ENCODE data around the gene FARP1.

Gene FARP1

DNA sequence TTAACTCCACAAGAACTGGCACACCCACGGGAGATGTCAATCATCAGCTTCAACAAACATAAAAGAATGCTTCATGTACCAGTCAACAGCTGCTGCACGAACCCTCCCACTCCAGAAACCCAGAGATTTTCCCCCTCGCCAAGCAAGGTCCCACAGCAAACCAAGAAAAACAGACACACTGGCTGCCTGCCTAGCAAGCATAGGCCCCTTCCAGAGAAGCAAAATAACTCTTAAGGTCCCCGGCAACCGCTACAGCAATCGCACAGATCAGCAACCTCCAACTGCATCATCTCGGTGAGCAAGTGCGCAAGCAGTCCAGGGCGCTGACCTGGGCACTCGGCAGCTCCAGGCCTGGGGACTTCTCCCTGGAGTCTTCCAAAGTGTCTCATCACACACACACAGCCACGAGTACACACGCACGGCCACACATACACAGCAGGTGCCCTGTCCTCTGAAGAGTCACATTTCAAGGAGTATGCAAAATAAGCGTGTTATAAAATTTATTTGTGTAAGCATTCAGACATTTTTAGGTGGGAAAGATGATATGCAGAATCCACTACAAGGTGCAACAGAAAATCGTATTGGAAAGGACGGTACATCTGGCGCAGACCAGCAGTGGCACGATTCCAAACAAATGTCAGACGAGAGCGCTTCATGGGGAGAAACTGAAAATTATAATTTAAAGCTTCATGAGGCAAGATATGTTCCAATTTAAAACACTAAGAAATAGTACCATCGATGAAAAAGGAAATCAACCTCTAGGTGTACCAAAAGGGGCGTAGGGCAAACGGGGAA, 309.0 kb downstream of the FARP1 start:
- peak; percentile 91 for FAIRE-seq

DNA sequence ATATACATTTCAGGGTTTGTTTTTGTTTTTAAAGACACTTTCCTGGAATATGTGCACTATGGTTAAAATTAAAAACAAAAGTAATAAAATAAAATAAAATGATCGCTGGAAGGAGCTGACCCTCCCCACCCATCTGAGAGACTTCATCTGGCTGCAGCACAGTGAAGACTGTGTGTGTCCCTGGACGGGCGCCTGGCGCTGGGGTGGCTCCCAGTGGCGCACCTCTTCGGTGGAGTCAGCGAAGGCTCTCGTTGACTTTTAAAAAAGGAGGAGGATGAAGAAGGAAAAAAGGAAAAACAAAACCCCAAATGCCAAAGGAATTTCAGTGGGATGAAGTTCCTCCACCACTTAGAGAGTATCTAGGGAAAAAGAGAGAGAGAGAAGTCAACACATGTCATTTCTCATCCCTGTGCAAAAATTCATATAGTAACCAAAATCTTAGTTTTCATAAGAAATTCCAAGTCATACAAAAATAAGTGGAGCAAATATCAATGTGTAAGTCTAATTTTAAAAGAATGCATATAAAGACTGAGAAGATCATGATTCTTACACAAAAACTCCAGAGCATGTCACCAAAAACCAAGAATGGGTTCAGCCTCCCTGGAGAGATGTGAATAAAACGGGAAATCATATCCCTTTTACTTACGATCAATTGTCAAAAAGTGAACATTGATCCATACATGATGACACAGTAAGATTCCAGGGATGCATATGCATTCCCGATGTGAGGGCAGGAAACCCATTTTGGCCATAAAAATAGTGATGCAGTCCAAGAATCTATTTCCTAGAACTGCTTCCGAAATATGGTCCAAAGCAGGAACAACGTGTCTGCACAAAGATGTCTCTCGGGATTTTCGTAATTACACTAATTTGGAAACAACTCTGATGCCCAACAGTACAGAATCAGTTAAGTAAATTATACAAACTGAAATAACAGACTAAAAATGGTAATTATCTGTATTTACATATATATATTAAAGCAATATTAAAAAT, 310.3 kb downstream of the FARP1 start:
- no peak for FAIRE-seq

DNA sequence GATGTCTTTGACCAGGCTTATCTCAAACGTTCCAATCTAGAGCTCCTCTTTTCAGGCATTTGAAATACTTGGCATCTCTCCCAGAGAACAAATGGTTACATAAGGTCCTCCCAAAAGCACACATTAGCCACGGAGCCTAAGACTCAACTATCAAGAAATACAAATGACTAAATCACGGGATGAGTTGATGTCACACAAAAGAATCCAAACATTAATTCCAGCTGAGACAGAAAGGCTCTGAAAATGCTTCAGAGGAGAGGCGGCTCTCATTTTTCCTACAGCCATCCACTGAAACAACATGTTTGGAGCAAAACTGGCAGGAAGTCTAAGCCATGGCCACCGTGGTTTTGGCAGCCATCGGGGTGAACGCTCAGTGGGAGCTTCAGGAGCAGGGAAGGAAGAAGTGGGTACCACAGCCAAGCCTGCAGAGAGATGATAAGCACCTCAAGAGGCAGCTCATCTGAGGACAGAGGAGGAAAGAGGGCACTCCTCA, 311.5 kb downstream of the FARP1 start:
- peak; percentile 88 for FAIRE-seq

DNA sequence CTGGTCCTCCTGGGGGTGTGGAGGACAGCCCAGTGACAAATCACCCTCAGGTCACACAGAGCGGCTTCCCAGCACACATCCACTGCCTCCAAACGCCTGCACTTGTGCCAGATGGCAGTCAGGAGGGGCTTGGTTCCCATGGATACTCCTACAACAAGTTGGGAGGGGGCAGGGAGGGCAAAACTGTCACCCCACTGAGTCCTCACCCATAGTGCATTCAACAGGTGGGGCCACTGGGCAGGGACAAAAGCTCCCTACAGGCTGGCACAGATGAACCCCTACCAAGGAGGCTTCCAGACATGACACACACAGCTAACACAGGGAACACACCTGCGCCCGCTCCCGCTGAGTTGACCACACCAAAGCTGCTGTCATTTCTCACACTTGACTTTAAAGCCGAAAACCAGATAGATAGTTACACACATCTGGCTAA, 313.5 kb downstream of the FARP1 start:
- no peak for FAIRE-seq

DNA sequence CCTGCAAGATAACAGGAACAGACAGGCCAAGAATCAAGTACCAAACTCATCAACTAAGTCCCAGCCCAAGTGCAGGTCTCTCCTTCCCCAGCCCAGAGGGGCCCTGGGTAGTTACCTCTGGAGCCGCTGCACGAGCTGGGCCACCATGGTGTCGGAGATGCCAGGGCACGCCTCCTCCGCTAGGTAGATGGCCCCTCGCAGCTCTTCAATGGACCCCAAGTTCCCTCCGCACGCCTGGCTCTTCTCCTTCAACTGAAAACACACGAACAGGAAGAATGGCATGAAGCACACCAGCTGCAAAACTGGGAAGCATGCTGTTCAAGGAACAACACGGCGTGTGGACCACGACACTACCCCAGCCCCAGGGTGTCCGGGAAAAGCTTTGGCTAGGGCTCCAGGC, 314.2 kb downstream of the FARP1 start:
- FAIRE-seq = no peak

DNA sequence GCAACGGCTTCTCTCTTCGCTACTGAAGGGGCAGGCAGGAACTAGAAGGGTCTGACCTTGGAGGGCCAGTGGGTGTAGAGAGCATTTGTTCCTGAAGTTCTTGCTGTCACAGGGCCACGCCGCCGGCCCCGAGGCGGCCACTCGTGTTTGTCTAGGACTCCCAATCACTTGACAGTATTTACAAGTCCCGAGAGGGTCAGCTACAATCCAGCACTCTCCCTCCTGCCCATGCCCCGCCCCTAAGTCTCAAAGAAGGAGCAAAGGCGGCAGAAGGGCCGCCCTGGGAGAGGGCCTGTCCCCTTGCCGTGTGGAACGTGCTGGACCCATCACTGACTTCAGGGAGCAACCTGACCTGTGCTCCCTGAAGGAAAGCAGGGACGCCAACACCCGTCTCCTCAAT, 315.5 kb downstream of the FARP1 start:
- no peak for FAIRE-seq

DNA sequence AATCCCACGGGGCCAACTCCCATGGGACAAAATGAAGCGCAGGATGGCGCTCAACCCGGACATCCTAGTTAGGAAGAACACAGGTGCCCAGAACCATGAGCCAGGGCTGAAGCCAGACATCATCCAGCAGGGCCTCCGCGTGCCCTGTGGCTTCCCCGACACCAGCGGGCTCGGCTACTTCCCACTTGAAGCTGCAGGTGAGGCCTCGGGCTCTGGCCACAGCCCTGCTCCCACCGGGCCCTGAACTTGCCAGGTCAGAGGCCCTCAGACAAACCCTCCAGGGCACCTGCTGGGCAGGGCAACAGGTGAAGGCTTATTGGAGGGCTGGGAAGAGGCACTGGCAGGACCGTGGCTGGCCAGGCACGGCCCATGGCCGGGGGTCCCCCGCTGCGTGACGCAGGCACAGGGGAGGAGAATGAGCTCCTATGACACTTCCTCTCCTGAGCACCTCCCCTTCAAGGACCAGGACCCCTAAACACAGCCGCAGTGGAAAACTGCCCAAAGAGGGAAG, 316.3 kb downstream of the FARP1 start:
- no peak for FAIRE-seq

DNA sequence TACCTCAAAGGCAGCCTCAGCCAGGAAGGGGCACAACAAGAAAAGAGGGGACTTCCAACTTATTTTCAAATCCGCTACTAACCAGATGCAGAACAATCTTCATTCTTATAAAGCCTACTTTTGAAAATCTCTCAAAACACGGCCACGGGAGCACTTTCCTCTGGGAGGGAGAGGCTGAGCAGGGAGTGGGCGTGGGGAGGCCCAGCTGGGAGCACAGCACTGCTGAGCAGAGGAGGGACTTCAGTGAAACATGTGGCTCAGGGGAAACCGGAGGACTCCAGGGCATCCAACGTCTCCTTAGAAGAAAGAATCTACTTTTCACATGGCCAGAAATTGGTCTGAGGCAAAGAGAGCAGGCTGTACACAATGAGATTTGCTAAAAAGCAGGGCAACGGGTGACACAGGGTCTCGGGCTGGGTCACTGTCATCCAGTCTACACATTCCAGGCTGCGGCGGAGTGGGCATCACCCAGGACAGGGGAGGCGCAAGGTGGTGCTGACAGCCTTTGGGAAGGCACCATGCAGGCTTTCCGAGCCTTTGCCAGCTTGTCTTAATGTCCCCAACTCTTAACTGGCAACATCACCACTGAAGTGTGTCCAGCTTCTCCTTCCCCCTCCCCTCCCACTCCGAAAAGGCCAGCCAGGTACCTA, 317.0 kb downstream of the FARP1 start:
- FAIRE-seq = no peak

DNA sequence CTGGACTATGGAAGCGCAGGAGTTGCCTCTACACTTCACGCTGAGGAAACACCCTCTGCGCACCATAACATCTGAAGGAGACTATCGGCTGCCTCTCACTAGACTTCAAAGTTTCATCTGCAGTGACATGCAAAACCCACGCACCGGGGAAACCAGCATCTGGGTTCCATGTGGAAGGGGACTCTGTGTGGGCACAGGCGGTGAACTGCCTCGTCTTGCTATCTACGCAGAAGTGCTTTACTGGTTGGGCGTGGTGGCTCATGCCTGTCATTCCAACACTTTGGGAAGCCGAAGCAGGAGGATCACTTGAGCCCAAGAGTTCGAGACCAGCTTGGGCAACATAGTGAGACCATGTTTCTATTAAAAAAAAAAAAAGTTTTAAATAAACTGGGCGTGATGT, 317.6 kb downstream of the FARP1 start:
- FAIRE-seq = no peak

DNA sequence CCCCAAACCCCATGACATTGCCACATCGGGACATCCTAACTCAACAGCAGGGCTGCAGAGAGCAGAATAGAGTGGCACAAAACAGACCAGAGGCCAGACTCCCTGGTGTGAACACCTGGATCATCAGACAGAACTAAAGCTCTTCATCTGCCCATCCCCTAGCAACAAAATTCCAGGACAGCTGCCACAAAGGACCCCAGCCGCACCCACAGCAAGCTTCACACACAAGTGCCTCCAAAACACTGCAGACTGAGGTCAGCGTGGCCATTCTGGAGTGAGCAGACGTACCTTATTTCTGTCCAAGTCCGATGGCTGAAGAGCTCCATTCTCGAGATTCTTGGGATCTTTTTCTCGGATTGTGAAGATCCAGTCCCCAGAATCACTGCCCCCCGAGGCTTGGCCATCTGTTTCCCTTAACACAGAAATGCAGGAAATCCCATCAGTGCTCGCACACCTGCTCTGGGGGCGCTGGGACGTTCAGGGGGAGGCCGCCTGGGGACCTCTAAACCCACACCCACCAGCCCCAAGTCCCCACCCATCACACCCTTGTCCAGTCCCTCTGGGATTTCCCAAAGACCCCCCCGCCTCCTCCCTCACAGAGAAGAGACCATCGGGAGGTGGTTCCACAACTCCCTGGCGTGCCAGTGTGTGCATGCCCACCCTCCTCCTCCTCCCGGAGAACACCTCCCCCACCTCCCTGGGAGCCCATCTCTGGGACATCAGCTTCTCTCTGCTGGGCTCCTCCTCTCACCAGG, 318.8 kb downstream of the FARP1 start:
- FAIRE-seq = no peak

DNA sequence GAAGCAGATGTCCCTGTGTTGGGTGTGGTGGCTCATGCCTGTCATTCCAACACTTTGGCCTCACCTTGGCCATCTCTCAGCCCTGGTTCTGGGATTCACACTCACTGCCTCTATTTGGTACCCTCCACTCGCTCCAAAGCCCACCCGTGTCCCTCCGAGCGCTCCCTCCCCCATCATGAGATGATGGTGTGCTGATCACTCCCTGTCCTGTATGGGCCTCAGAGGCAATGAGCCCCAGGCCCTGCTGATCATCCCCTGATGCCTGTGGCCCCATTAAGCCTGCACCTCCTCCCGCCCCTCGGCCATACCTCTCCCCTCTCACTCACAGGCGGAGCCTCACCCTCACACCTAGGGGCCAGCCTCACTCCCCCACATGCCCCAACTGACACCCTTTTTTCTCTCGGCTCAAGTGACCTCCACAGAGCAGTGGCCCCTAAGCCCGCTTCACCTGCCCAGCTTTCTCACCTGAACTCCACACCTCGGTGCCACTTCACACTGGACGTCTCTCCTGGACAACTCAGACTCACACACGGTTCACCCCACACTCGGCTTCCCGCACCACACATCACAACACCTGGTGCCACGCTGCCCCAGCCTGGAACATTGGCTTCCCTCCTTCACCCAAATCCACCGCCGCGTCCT, 319.5 kb downstream of the FARP1 start:
- no peak for FAIRE-seq

DNA sequence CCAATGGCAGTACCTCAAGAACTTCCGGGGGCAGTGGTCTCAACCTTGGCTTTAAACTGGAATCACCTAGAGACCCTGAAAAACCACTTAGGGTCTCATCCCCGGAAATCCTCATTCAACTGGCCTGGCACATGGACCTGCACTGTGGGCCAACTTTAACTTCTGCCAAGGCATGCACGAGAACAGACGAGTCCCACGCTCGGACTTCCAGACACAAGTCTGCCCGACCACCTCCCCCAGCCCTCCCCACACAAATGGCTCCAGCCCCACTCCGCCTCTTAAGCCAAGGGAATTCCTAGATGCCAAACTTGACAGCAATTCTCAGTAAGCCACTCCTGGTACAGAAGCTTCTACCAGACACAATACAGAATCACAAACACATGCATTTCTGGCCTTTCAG, 320.1 kb downstream of the FARP1 start:
- no peak for FAIRE-seq

DNA sequence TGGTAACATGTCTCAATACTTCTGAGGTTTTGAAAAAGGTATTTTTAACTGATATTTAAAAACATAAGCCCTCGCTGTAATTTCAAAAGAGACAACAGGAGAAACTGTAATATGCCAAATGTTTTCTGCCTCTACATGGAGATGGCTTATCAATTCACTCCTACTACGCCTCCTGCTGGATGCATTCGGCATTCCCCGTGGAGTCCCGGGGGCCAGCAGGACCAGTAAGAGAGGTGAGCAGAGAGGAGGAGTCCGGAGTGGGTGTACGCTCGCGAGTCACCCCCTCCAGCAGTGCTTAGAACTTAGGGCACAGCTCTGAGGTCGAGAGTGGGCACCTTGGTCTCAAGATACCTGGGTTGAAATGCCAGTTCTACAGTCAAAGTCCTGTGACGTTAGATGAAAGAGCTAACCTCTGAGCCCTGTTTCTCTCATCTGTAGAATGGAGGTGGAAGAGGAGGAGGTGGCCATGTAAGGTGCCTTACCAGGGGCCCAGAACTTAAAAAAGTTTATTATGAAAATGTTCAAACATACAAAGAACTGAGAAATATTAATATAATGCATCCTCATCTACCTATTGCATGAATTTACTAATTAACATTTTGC, 323.8 kb downstream of the FARP1 start:
- FAIRE-seq = no peak

DNA sequence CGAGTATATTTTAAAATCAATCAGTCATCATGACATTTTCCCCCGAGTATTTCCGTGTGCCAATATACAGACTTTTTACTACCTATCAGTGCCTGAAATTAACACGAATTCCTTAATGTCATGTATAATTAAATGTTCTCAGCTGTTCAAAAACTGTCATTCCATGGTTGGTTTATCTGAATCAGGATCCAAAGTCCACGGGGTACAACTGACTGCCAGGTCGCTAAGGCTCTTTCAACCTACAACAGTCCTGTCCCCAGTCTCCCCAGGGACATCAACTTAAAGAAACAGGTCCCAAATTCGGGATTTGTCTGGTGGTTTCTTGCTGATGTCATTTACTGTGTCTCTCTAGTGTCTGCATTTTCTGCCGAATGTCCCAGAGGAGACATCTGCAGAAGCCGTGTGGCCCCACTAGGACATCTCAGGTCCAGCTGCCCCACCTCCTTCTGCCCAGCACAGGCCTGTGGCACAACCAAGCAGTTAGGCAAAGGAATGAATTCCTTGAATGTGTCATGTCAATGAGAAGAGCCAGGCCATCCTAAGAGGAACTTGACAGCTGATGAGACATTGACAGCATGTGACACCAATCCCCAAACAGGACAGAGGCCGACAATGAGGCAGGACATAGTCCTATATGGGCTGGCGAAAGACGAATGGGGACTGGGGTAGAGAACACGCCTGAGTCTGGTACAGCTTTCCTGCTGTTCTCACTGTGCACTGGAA, 324.5 kb downstream of the FARP1 start:
- peak; percentile 58 for FAIRE-seq

DNA sequence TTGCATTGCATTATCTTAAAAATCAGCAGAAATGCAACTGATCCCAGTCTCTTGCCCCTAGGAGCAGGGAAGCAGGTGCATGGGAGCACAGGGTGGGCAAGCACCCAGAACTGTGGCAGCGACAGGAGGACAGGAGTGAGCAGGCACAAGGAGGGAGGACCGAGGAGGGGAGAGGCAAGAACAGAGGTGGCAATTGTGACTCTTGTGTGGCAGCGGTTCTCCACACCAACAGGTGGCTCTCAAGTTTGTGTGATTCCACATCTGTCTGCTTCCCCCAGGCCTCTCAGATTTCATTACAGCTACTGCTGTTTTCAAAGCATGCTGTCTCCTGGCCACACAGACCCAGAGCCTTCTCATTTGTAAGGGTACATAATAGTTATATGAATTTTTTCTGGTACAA, 325.5 kb downstream of the FARP1 start:
- no peak for FAIRE-seq

DNA sequence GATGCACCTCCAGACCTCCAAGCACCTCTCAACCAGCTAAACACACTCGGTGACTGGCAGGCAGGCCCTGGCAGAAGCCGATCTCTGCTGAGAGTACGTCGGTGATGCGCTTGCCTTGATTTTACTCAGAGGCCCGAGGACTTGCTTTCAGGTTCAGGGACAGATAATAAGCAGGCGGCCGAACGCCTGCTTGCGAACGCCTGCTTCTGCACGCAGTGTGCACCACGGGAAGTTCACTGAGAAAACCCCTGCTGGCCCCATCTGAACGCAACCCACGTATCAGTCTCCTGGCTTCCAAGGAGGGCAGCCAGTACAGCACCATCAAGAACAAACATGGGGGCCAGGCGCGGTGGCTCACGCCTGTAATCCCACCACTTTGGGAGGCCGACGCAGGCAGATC, 326.0 kb downstream of the FARP1 start:
- FAIRE-seq = no peak

DNA sequence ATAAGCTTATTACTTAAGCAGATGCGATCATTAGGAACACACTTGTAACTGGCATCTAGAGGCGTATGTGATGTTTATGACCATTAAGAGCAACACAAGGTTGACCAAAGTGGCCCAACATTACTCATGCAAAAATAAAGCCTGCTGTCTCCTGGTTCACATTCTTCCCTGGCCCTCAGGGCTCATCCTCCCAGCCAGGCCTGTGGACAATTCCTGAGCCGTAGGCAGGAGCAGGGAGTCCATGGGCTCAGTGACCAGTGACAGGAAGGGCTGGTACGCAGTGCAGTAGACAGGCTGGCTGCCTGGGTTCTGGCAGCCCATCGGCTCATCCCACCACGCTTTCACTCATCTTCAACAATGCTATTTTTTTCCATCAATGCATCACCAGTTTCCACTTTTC, 328.0 kb downstream of the FARP1 start:
- no peak for FAIRE-seq

DNA sequence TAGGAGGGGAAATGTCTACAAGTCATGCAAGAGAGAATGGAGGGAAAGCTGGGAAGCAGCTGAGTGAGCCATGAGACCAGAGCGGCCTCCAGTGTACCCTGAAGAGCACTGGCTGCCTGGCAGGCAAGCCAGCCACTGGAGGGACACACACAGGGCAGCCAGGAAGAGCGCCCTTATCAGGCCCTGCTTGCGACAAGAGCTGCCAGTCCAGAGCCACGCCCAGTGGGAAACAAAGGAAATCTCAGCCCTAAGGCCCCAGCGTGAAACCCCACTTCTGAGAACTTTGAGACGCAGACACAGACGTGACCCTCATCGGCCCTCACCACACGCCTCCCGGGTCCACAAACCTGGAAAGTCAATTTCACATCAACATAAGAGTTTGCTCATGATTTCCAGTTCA, 329.0 kb downstream of the FARP1 start:
- no peak for FAIRE-seq

DNA sequence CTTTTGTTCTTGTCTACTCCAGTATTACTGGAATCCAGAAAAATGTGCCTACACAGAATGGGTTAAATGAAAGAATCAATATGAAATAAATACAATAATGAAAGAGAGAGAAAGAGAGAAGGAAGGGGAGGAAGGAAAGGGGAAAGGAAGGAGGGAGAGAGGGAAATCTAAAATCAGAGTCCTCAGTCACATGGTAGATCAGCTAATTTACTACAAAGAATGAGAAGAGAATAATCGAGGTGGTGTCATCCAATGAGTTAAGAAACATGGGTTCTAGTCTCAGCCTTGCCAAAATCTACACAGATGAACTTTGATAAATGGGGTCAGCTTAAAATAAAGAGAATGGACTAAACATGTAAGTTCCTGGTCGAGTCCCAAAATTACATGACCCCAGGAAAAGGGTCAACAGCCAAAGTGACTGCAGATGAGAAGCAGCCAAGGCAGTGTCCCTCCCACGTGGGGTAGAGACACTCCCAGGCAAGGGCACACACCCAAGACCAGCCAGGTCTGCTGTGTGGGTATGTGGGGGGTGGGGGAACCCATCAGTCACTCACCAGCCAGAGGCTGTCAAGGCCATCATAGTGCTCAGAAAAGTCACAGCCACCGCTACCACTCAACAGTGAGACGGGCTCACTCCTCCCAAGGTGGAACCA, 330.4 kb downstream of the FARP1 start:
- no peak for FAIRE-seq

DNA sequence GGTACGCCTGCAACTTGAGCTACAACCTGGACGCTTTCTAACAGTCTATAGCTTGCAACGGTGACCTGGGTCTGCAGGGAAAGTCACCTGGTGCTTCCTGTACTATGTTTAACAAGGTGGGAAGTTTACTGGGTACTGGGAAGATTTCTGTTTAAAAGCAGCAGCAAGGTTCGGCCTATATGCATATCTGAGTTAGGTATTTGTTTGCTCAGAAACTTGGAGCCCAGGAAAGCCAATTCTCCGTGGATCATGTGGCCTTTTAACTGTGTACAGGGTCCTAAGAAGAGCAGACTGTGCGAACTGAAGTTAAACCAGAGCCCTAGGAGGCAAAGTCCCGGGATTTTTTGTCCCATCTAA, 330.9 kb downstream of the FARP1 start:
- no peak for FAIRE-seq

All from islet of Langerhans (tissue), 1 donor.